K562 (cell line): ENCODE measurements around the gene TNPO2.

Experiments
- CGGBP1 ChIP-seq: fragments of 250-450 bp; sonication (Bioruptor Pico); IDR thresholded peaks from 2 replicates; pipeline ENCODE4 v1.9.0; 2021; ENCODE audit warnings: mild to moderate bottlenecking
- CSDE1 ChIP-seq, 2 experiments: fragments of 450-650 bp; IDR thresholded peaks; 2 replicates each; pipeline ENCODE4 v1.6.1; 2016; ENCODE audit warnings: mild to moderate bottlenecking in 1 of 2
- CTCF ChIP-seq, 3 experiments: IDR thresholded peaks in 2 of 3; conservative IDR thresholded peaks in 1 of 3; 2 replicates each; pipeline ENCODE4 v1.5.1; 2011 to 2012; ENCODE audit warnings: low read length in 3 of 3, mild to moderate bottlenecking in 3 of 3, control low read depth in 2 of 3, improper control_type of control experiment in 1 of 3, inconsistent platforms in 1 of 3, low read depth in 1 of 3, mixed read lengths in 1 of 3, moderate library complexity in 1 of 3; ENCODE audit not compliant: insufficient read depth in 2 of 3
- FOXK1 ChIP-seq: sonication (generic); formaldehyde crosslinking; IDR thresholded peaks from 2 replicates; pipeline ENCODE4 v1.8.0; 2022; ENCODE audit warnings: missing genetic modification reagents, mild to moderate bottlenecking, borderline replicate concordance
- KLF1 ChIP-seq: fragments of 450-650 bp; IDR thresholded peaks from 2 replicates; pipeline ENCODE4 v1.6.1; 2016; ENCODE audit warnings: missing genetic modification characterization, missing compliant biosample characterization
- MXD1 ChIP-seq: fragments of 250-450 bp; sonication (Bioruptor Pico); IDR thresholded peaks from 2 replicates; pipeline ENCODE4 v1.8.0; 2021; ENCODE audit warnings: borderline replicate concordance, mild to moderate bottlenecking, moderate library complexity; ENCODE audit not compliant: poor library complexity, severe bottlenecking
- POLR2A ChIP-seq: fragments of 450-650 bp; conservative IDR thresholded peaks from 2 replicates; pipeline ENCODE4 v1.6.1; 2016
- POLR2AphosphoS5 ChIP-seq: IDR thresholded peaks from 2 replicates; pipeline ENCODE4 v1.6.1; 2011; ENCODE audit warnings: mild to moderate bottlenecking, low read depth, low read length, moderate library complexity; ENCODE audit not compliant: control insufficient read depth, insufficient read depth
- SMARCA5 ChIP-seq: fragments of 450-650 bp; IDR thresholded peaks from 2 replicates; pipeline ENCODE4 v1.6.1; 2016
- SMARCC2 ChIP-seq: fragments of 450-650 bp; IDR thresholded peaks from 2 replicates; pipeline ENCODE4 v1.6.1; 2017; ENCODE audit warnings: antibody characterized with exemption, moderate library complexity, mild to moderate bottlenecking, low read depth
- ZNF121 ChIP-seq: sonication (generic); formaldehyde crosslinking; conservative IDR thresholded peaks from 2 replicates; pipeline ENCODE4 v1.8.0; 2022; ENCODE audit warnings: missing genetic modification reagents

GRCh38 chr19:12721656-12722565 is 1.8 kb downstream of the TNPO2 start:
- TF ChIP-seq MXD1 = no peak
- no peak for TF ChIP-seq CSDE1 (IDR thresholded peaks at IDR 0.05)
- no peak; the same call in 1 of the 2 replicates for TF ChIP-seq POLR2A
- no peak for TF ChIP-seq SMARCC2
- TF ChIP-seq POLR2AphosphoS5 = no peak
- TF ChIP-seq ZNF121 = no peak
- TF ChIP-seq KLF1 = no peak
- TF ChIP-seq CGGBP1 (CRISPR knock-in tag) = no peak
- no peak for TF ChIP-seq SMARCA5
- TF ChIP-seq CTCF (IDR thresholded peaks at IDR 0.05 in 2 of 3, conservative IDR thresholded peaks at IDR 0.05 in 1 of 3; ENCODE audit: insufficient read depth in 2 of 3, low read depth in 1 of 3, low read length in 3 of 3) = no peak
- TF ChIP-seq FOXK1 (CRISPR knock-in tag) = no peak
